BLaER1 treated with 17β-estradiol and CSF1 and Interleukin-3, amounts not matched to agents 10 nM and 100 nM (cell line): ENCODE results near the gene ARHGAP15.
A peak's percentile ranks its signal among the peaks of the same experiment; 100 is the strongest.

Experiments
- H3K27ac ChIP-seq, 11 experiments: shearing (Covaris generic); formaldehyde crosslinking; 2 replicates each; pipeline ENCODE4 v1.8.1; 2022
- H3K27me3 ChIP-seq, 11 experiments: shearing (Covaris generic); formaldehyde crosslinking; 2 replicates each; pipeline ENCODE4 v1.8.1; 2022
- H3K36me3 ChIP-seq, 11 experiments: shearing (Covaris generic); formaldehyde crosslinking; 2 replicates each; pipeline ENCODE4 v1.8.1; 2022
- H3K4me1 ChIP-seq, 10 experiments: shearing (Covaris generic); formaldehyde crosslinking; 2 replicates each; pipeline ENCODE4 v1.8.1; 2022
- H3K4me2 ChIP-seq, 11 experiments: shearing (Covaris generic); formaldehyde crosslinking; 2 replicates each; pipeline ENCODE4 v1.8.1; 2022
- H3K4me3 ChIP-seq, 10 experiments: shearing (Covaris generic); formaldehyde crosslinking; 2 replicates each; pipeline ENCODE4 v1.8.1; 2022
- H3K9ac ChIP-seq, 11 experiments: shearing (Covaris generic); formaldehyde crosslinking; 2 replicates each; pipeline ENCODE4 v1.8.1; 2022
- H3K9me3 ChIP-seq, 11 experiments: shearing (Covaris generic); formaldehyde crosslinking; replicated peaks in 1 of 11; 2 replicates each; pipeline ENCODE4 v1.8.1; 2022
- H4K20me1 ChIP-seq, 11 experiments: shearing (Covaris generic); formaldehyde crosslinking; 2 replicates each; pipeline ENCODE4 v1.8.1; 2022
- Cebpa-rat ChIP-seq, 11 experiments: shearing (Covaris generic); IDR thresholded peaks; 2 replicates each; pipeline ENCODE4 v1.8.1; 2022

Gene ARHGAP15

GRCh38 chr2:143473216-143473615 is 344.0 kb downstream of the ARHGAP15 start:
- Histone ChIP-seq H3K4me2 (no peak overlapping the region), H3K36me3 (peaks cover 0 to 26% (median 0%) of the 10 kb centered on the region in 11 experiments; a peak in 3 of 22 replicates), H3K27me3 (no peaks in the 10 kb centered on the region), H3K4me3 (no peak overlapping the region), H3K27ac (no peak overlapping the region), H3K9ac (no peak overlapping the region), H3K4me1 (peaks cover 0 to 14% (median 0%) of the 10 kb centered on the region in 10 experiments; a peak in 4 of 20 replicates), H3K9me3 (no peaks in the 10 kb centered on the region), H4K20me1 (peaks cover 0 to 7% (median 0%) of the 10 kb centered on the region in 11 experiments; a peak in 3 of 22 replicates)
- no peak for TF ChIP-seq Cebpa-rat (IDR thresholded peaks at IDR 0.05)

GRCh38 chr2:143473820-143474219 is 344.6 kb downstream of the ARHGAP15 start:
- no peak overlapping the region for H3K4me3 ChIP-seq
- peaks cover 0 to 8% (median 0%) of the 10 kb centered on the region in 11 experiments; a peak in 3 of 22 replicates for H4K20me1 ChIP-seq
- H3K36me3 ChIP-seq = peaks cover 0 to 26% (median 0%) of the 10 kb centered on the region in 11 experiments; a peak in 3 of 22 replicates
- H3K9me3 ChIP-seq = no peaks in the 10 kb centered on the region
- H3K27me3 ChIP-seq = no peaks in the 10 kb centered on the region
- peaks cover 0 to 16% (median 0%) of the 10 kb centered on the region in 10 experiments; a peak in 4 of 20 replicates for H3K4me1 ChIP-seq
- no peak overlapping the region for H3K4me2 ChIP-seq
- no peak for TF ChIP-seq Cebpa-rat (IDR thresholded peaks at IDR 0.05)
- no peak overlapping the region for H3K9ac ChIP-seq
- H3K27ac ChIP-seq = no peak overlapping the region

- Histone ChIP-seq H3K27ac (no peak overlapping the region), H3K4me1 (peaks cover 0 to 16% (median 0%) of the 10 kb centered on the region in 10 experiments; a peak in 4 of 20 replicates), H3K4me2 (no peak overlapping the region), H3K9me3 (no peaks in the 10 kb centered on the region), H3K36me3 (peaks cover 0 to 22% (median 0%) of the 10 kb centered on the region in 11 experiments; a peak in 3 of 22 replicates), H3K4me3 (no peak overlapping the region), H4K20me1 (peaks cover 0 to 8% (median 0%) of the 10 kb centered on the region in 11 experiments; a peak in 3 of 22 replicates), H3K9ac (no peak overlapping the region), H3K27me3 (no peaks in the 10 kb centered on the region)
- no peak for TF ChIP-seq Cebpa-rat (IDR thresholded peaks at IDR 0.05)
Observed at GRCh38 chr2:143474586-143474985, 345.4 kb downstream of the ARHGAP15 start.

DNA sequence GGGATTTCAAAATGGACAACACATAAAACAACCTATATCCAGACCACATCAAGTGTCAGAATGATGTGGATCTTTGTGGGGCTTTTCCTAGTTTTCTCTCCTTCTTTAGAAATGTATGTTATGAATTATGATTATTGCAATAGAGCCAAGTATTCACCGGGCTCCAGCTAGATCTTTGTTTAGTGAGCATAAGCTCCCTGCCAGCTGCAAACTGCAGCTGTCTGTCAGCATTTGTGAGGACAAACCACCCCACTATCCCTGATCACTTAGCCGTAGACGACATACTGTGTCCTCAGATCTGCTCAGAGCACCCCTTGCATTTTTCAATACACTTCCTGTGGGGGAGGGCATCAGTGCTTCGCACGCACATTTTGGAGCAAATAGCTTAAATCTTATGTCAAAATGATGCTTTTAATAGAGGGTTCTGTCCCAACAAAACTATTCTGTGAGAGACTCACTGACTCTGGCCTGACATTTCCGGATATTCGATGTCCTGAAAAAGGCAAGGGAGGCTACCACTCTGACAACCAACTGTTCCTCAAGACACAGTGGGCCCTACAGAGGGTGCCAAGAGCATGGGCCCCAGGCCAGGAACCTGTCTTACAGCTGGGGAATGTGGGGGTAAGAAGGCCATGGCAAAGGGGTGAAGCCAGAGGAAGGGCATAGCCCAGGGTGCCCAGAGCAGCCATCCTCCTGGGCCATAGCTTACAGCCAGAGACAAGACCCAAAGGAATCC is 346.0 kb downstream of the ARHGAP15 start:
- Histone ChIP-seq H3K27me3 (no peaks in the 10 kb centered on the region), H3K9me3 (no peaks in the 10 kb centered on the region), H3K4me2 (no peak overlapping the region), H3K36me3 (peaks cover 0 to 22% (median 0%) of the 10 kb centered on the region in 11 experiments; a peak in 3 of 22 replicates), H3K27ac (no peak overlapping the region), H3K4me3 (no peak overlapping the region), H3K9ac (no peak overlapping the region), H4K20me1 (peaks cover 0 to 8% (median 0%) of the 10 kb centered on the region in 11 experiments; a peak in 3 of 22 replicates), H3K4me1 (peaks cover 0 to 16% (median 0%) of the 10 kb centered on the region in 10 experiments; a peak in 4 of 20 replicates)
- no peak for TF ChIP-seq Cebpa-rat (IDR thresholded peaks at IDR 0.05)

DNA sequence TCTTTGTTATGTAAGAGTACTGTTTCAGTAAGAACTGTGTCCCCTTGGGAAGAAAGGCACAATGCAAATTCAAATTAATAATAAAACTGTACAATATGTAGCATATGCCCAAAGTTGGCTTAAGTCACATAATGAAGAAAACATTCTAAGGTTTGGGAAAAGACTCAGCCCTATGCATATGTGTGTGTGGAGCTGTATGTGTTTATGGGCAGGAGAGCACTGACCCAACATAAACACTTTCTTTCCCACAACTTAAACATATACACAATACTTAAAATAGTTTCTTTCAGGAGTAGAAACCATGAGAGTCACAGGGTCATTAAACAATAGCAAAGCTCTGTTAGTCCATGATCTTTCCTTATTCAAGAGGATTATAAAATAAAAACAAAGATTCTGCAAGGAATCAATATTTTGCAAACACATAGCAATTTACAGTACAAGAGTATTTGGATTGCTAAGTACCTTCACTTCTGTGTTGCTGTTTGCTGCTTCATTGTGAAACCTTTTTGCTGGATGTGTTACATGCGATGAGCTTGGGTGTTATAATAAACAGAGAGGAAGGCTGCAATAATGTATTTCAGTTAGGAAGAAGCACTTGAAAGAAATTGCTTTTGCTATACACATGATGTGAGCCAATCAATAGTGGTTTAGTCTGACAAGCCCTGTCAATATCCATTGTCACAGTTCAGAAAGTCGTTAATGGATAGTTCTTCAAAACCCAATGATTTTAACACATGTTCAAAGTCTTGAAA is 347.3 kb downstream of the ARHGAP15 start:
- Histone ChIP-seq H3K9ac (no peak overlapping the region), H4K20me1 (peaks cover 0 to 8% (median 0%) of the 10 kb centered on the region in 11 experiments; a peak in 4 of 22 replicates), H3K36me3 (peaks cover 0 to 26% (median 0%) of the 10 kb centered on the region in 11 experiments; a peak in 3 of 22 replicates), H3K9me3 (no peaks in the 10 kb centered on the region), H3K4me1 (peaks cover 0 to 16% (median 0%) of the 10 kb centered on the region in 10 experiments; a peak in 4 of 20 replicates), H3K27me3 (no peaks in the 10 kb centered on the region), H3K4me2 (0 out of 22 replicates have a peak overlapping the region, but pooled peaks of 1 of the 11 experiments have one; percentile 7), H3K27ac (no peak overlapping the region), H3K4me3 (no peak overlapping the region)
- no peak for TF ChIP-seq Cebpa-rat (IDR thresholded peaks at IDR 0.05)

- Histone ChIP-seq H3K27ac (no peak overlapping the region), H3K9me3 (no peaks in the 10 kb centered on the region), H3K4me3 (no peak overlapping the region), H3K9ac (no peak overlapping the region), H3K36me3 (peaks cover 0 to 18% (median 0%) of the 10 kb centered on the region in 11 experiments; a peak in 2 of 22 replicates), H3K4me1 (peaks cover 0 to 16% (median 0%) of the 10 kb centered on the region in 10 experiments; a peak in 4 of 20 replicates), H3K27me3 (no peaks in the 10 kb centered on the region), H4K20me1 (peaks cover 0 to 8% (median 0%) of the 10 kb centered on the region in 11 experiments; a peak in 4 of 22 replicates), H3K4me2 (peak overlapping the region in 2 of 11 experiments; percentile 36 to 54; a peak in 4 of 22 replicates)
- TF ChIP-seq Cebpa-rat (IDR thresholded peaks at IDR 0.05) = no peak
Observed at GRCh38 chr2:143477714-143478443, 348.7 kb downstream of the ARHGAP15 start.

- peaks cover 0 to 9% (median 0%) of the 10 kb centered on the region in 11 experiments; a peak in 2 of 22 replicates for H3K36me3 ChIP-seq
- no peak overlapping the region for H3K4me3 ChIP-seq
Observed at GRCh38 chr2:143480086-143480485, 350.9 kb downstream of the ARHGAP15 start.

DNA sequence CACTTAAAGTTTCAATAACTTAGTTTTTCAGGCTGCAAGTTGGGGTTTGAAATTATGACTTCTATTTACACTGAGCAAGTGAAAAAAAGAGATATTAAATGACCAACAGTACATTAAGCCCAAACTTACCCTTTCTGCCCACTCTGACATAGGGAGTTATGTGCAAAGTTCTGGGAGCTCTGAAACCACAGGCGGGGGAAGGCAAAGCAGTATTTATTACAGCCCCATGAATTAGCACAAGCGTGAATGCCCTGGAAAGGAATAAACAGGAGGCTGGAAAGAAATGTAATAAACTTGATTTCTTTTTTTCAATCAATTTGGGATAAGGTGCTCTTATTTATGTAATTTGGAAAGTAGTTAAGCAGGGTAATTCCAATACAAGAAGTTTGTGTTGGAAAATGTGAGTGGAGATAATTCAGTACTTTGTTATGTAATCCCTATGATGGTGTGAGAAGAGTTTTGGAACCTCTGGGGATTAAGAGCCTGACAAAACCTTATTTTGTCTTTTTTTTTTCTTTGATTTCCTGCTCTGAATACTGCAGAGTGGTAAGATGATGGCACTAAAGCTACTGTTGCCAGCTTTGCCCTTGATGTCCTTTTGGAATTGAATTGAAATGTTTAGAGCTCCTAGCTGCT is 351.5 kb downstream of the ARHGAP15 start:
- Histone ChIP-seq H3K4me2 (no peak overlapping the region), H3K27me3 (no peaks in the 10 kb centered on the region), H3K9me3 (no peaks in the 10 kb centered on the region), H4K20me1 (peaks cover 0 to 8% (median 0%) of the 10 kb centered on the region in 11 experiments; a peak in 3 of 22 replicates), H3K9ac (no peak overlapping the region), H3K4me3 (no peak overlapping the region), H3K4me1 (peaks cover 0 to 16% (median 0%) of the 10 kb centered on the region in 10 experiments; a peak in 4 of 20 replicates), H3K36me3 (peaks cover 0 to 5% (median 0%) of the 10 kb centered on the region in 11 experiments; a peak in 1 of 22 replicates), H3K27ac (no peak overlapping the region)
- TF ChIP-seq Cebpa-rat (IDR thresholded peaks at IDR 0.05) = no peak

More at GRCh38 chr2:143480086-143480485, 350.9 kb downstream of the ARHGAP15 start:
- Histone ChIP-seq H3K27me3 (no peaks in the 10 kb centered on the region), H3K4me1 (peaks cover 0 to 16% (median 0%) of the 10 kb centered on the region in 10 experiments; a peak in 4 of 20 replicates), H4K20me1 (peaks cover 0 to 8% (median 0%) of the 10 kb centered on the region in 11 experiments; a peak in 4 of 22 replicates), H3K9ac (no peak overlapping the region), H3K9me3 (no peaks in the 10 kb centered on the region), H3K27ac (no peak overlapping the region), H3K4me2 (no peak overlapping the region)
- TF ChIP-seq Cebpa-rat (IDR thresholded peaks at IDR 0.05) = no peak
